SK-N-SH treated with all-trans-retinoic acid at 6 μM for 48 hours (cell line): Measurements from ENCODE around the gene MARCOL.

Experiments
- ARNTL ChIP-seq: fragments of 450-650 bp; formaldehyde crosslinking; IDR thresholded peaks from 2 replicates; pipeline ENCODE4 v1.5.0; 2020; ENCODE audit warnings: low read depth, mild to moderate bottlenecking, moderate library complexity, borderline replicate concordance
- BACH2 ChIP-seq: fragments of 250-450 bp; sonication (Bioruptor Pico); IDR thresholded peaks from 2 replicates; pipeline ENCODE4 v1.9.0; 2021; ENCODE audit warnings: mild to moderate bottlenecking, borderline replicate concordance
- CSDC2 ChIP-seq: fragments of 250-450 bp; sonication (Bioruptor Pico); IDR thresholded peaks from 2 replicates; pipeline ENCODE4 v1.5.0; 2020; ENCODE audit warnings: mild to moderate bottlenecking, moderate library complexity
- OSR1 ChIP-seq: fragments of 250-450 bp; sonication (Bioruptor Pico); IDR thresholded peaks from 2 replicates; pipeline ENCODE4 v1.8.0; 2022; ENCODE audit warnings: moderate library complexity, mild to moderate bottlenecking, inconsistent platforms
- PATZ1 ChIP-seq: fragments of 250-450 bp; sonication (Bioruptor Pico); IDR thresholded peaks from 2 replicates; pipeline ENCODE4 v1.8.0; 2020; ENCODE audit warnings: mild to moderate bottlenecking, moderate library complexity, borderline replicate concordance
- PPARA ChIP-seq: fragments of 250-450 bp; sonication (Bioruptor Pico); IDR thresholded peaks from 2 replicates; pipeline ENCODE4 v1.5.0; 2020; ENCODE audit warnings: mild to moderate bottlenecking, borderline replicate concordance
- RARB ChIP-seq: fragments of 250-450 bp; sonication (Bioruptor Pico); IDR thresholded peaks from 2 replicates; pipeline ENCODE4 v1.8.0; 2021; ENCODE audit warnings: mild to moderate bottlenecking, moderate library complexity
- TCF4 ChIP-seq: fragments of 250-450 bp; sonication (Bioruptor Pico); IDR thresholded peaks from 2 replicates; pipeline ENCODE4 v1.8.0; 2021; ENCODE audit warnings: mild to moderate bottlenecking, moderate library complexity, borderline replicate concordance
- ZC3H10 ChIP-seq: fragments of 250-450 bp; sonication (Bioruptor Pico); IDR thresholded peaks from 2 replicates; pipeline ENCODE4 v1.5.1; 2021; ENCODE audit warnings: mild to moderate bottlenecking, moderate library complexity
- ZFP3 ChIP-seq: fragments of 250-450 bp; sonication (Bioruptor Pico); IDR thresholded peaks from 2 replicates; pipeline ENCODE4 v1.5.0; 2020; ENCODE audit warnings: mild to moderate bottlenecking, moderate library complexity
- ZNF565 ChIP-seq: fragments of 450-650 bp; formaldehyde crosslinking; conservative IDR thresholded peaks from 2 replicates; pipeline ENCODE4 v1.5.0; 2020; ENCODE audit warnings: low read depth, mild to moderate bottlenecking, moderate library complexity
- ZNF70 ChIP-seq: fragments of 450-650 bp; formaldehyde crosslinking; IDR thresholded peaks from 2 replicates; pipeline ENCODE4 v1.5.0; 2020; ENCODE audit warnings: mild to moderate bottlenecking, moderate library complexity

GRCh38 chr5:148238418-148238794, at the start of gene MARCOL:
- TF ChIP-seq PPARA (CRISPR knock-in tag): no peak
- no peak for TF ChIP-seq ZNF70 (CRISPR knock-in tag)
- TF ChIP-seq ZFP3 (CRISPR knock-in tag): no peak
- TF ChIP-seq TCF4 (CRISPR knock-in tag): no peak
- TF ChIP-seq ZC3H10 (CRISPR knock-in tag): no peak
- no peak for TF ChIP-seq ZNF565
- TF ChIP-seq CSDC2 (CRISPR knock-in tag): no peak
- no peak for TF ChIP-seq BACH2
- TF ChIP-seq ARNTL: no peak
- TF ChIP-seq PATZ1 (CRISPR knock-in tag): no peak
- TF ChIP-seq OSR1: no peak
- no peak for TF ChIP-seq RARB (CRISPR knock-in tag)
